Measurements from ENCODE around the gene METRNL. TPM values are rescaled to one million over a fixed set of nuclear protein-coding genes. Genes with fewer than 3 reads are reported as not detected.
"Not testable (repeated sequence)": the region's sequence is repeated elsewhere in the genome, so short reads cannot be mapped to it uniquely, and the experiment has no call there.

The METRNL gene
- total RNA-seq, 4 donors from 2014 or later: 25.0 to 44.4 (median 35.8) TPM

DNA sequence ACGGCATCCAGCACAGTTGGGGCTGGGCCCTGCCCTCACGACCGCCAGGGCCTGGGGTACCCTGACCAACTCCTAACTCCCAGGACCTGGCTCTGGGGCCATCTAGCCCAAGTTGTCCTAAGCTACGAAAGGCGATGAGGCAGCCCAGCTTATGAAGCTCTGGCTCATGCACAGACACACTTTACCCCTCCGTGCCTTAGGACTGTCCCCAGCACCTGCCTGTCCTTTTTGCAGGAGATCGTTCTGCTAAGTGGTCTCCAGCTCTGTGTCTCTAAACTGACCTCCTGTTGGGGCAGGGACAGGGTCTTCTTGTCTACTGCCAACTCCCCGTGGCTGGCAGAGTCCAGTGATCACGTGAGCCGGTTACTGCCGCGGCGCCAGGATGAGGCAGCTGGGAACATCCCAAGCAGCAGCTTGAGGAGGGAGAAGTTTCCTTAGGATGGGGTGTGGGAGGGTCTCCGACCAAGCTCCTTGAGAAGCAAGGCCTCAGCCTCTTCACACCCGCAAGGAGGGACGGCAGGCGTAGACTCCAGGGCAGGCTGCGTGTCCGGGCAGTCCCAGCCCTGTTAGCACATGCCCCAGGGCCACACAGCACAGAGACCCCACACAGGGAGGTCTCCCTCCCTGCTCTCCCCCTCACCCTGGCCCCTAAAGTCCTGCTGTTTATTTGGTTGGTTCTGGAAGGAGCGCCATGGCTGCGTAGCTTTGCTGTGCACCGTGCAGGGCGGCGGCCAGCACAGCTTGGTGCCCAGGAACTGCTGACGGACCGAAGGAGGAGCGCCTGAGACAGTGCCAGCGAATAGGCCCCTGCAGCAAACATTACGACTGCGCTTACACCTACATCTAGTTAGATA, 16.4 kb upstream of the METRNL start:
- TF ChIP-seq, protein P1, sequence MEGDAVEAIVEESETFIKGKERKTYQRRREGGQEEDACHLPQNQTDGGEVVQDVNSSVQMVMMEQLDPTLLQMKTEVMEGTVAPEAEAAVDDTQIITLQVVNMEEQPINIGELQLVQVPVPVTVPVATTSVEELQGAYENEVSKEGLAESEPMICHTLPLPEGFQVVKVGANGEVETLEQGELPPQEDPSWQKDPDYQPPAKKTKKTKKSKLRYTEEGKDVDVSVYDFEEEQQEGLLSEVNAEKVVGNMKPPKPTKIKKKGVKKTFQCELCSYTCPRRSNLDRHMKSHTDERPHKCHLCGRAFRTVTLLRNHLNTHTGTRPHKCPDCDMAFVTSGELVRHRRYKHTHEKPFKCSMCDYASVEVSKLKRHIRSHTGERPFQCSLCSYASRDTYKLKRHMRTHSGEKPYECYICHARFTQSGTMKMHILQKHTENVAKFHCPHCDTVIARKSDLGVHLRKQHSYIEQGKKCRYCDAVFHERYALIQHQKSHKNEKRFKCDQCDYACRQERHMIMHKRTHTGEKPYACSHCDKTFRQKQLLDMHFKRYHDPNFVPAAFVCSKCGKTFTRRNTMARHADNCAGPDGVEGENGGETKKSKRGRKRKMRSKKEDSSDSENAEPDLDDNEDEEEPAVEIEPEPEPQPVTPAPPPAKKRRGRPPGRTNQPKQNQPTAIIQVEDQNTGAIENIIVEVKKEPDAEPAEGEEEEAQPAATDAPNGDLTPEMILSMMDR (IDR thresholded peaks at IDR 0.05): no peak
- no peak for TF ChIP-seq POLR2A (IDR thresholded peaks at IDR 0.05)
- no peak overlapping the region for H3K4me3 ChIP-seq
- peak; percentile 15 to 23 for DNase-seq
- H3K36me3 ChIP-seq: no peaks in the 10 kb centered on the region
- H3K4me1 ChIP-seq: no peaks in the 10 kb centered on the region
- H3K9me3 ChIP-seq: no peaks in the 10 kb centered on the region
- H3K27ac ChIP-seq: no peak overlapping the region
- intact Hi-C loops (cut with DNase I; ENCODE audit: low total_unique reads): no loop called here
- H3K27me3 ChIP-seq: no peaks in the 10 kb centered on the region

DNA sequence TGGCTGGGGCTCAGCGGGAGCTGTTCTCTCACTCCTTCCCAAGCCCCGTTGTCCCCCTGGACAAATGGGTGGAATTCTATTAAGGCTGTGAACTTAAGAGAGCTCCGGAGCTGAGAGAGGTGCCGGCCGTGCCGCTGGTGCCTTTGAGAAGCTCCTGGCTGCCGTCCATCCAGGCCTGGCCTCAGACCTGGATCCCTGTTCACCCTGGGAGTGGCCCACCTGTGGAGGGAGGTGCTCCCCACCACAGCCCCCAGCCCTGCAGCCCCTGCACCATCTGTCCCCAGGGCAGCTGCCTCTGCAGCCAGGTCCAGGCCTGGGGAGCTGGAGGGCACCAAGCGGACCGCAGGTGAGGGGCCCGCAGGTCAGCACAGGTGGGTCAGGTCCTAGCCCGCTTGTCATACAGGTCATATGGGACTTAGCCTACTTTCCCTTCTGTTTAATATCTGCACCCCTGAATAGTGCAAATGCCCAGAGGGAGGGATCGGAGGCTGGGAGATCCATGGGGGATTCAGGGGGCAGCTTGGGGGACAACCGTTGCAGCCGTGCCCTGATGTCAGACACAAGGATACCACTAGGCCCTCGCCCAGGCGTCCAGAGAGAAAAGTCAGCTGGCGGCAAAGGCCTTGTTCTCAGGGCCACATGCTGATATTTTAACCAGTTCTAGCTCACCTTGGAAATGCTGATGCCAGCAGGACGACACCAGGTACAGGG, 15.2 kb upstream of the METRNL start:
- H3K4me1 ChIP-seq: no peaks in the 10 kb centered on the region
- no peaks in the 10 kb centered on the region for H3K9me3 ChIP-seq
- intact Hi-C loops (cut with DNase I; ENCODE audit: low total_unique reads): no loop called here
- TF ChIP-seq, protein P1 (IDR thresholded peaks at IDR 0.05): no peak
- no peak for TF ChIP-seq POLR2A (IDR thresholded peaks at IDR 0.05)
- H3K27me3 ChIP-seq: no peaks in the 10 kb centered on the region
- no peak overlapping the region for H3K4me3 ChIP-seq
- no peak overlapping the region for H3K27ac ChIP-seq
- no peaks in the 10 kb centered on the region for H3K36me3 ChIP-seq
- peak; percentile 8 to 10 for DNase-seq

DNA sequence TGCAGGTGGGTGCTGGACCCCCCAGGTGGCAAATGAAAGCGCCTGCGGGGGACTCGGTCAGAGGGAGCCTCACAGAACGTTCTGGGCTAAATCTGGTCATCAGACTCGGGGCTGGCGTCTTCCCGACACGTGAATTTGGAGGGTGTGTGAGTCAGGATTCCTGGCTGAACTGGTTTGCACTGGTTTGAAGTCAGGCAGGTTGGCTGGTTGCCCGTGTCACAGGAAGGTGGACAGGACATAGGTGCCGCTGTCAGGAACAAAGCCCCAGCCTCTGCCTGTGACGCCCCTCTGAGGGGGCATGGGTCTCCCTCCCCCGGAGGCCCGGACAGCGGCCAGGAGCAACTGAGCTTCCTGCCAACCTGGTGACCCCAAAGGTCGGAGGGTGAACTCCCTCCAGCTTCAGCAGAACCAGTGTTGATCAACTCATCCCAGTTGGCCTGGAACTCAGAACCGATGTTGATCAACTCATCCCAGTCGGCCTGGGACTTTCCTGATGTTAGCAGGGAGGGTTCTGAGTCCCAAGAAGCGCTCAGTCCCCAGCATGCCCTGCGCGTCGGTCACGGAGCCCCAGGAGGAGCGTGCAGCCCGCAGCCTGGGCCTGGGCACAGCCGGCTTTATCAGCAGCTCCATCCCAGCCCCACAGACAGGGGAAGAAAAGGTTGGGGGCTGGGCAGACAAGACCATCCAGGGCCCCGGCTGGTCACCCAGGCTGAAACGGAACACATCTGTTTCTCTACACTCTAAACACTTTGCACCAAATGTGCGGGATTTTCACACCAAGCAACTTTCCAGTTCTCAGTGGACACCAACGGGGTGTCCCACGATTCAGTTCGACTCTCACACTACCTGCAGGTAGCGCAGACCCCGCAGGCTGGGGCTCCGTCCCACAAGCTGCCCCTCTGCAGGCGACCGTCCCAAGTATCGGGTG, 14.4 kb upstream of the METRNL start:
- DNase-seq: peak; percentile 28 to 30
- intact Hi-C loops (cut with DNase I; ENCODE audit: low total_unique reads): no loop called here
- Histone ChIP-seq H3K27me3 (no peaks in the 10 kb centered on the region), H3K27ac (no peak overlapping the region), H3K4me1 (no peaks in the 10 kb centered on the region), H3K9me3 (no peaks in the 10 kb centered on the region), H3K36me3 (no peaks in the 10 kb centered on the region), H3K4me3 (no peak overlapping the region)
- TF ChIP-seq POLR2A (IDR thresholded peaks at IDR 0.05): no peak
- TF ChIP-seq, protein P1 (IDR thresholded peaks at IDR 0.05): no peak

DNA sequence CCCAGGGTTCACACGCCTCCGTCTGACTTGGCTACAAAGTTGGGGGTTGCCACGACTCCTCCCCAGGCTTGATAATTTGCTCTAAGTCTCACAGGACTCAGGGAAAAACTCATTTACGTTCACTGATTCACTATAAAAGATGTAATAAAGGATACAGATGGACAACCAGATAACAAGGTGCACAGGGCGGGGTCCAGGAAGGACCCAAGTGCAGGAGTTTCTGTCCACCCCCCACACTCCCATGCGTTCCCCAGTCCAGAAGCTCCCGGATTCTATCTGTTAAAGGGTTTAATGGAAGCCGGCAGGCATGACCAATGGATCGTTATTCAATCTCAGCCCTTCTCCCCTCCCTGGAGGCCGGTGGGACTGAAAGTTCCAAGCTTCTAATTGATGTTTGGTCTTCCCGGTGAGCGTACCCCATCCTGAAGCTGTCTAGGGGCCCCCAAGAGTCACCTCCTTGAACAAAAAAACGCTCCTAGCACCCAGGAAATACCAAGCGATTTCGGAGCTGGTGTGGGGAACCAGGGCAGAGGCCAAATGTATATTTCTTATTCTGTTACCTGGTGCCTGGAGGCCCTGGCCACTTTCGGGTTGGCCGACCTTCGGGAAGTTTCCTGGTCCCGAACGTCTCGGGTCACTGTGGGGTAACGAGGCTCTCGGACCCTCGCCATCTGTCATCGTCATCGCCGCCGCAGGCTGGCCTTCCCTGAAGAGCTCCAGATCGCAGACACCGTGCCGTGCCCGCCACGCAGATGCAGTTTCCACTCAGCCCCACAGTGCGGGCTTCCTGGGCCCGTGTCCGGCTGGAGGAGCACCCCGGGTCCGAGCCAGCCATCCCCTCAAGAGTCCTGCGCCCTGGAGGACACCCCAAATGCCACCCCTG, 13.5 kb upstream of the METRNL start:
- Histone ChIP-seq H3K4me1 (no peaks in the 10 kb centered on the region), H3K4me3 (no peak overlapping the region), H3K36me3 (no peaks in the 10 kb centered on the region), H3K9me3 (no peaks in the 10 kb centered on the region), H3K27me3 (no peaks in the 10 kb centered on the region), H3K27ac (no peak overlapping the region)
- DNase-seq: peak; percentile 9 to 12
- TF ChIP-seq, protein P1 (IDR thresholded peaks at IDR 0.05): no peak
- TF ChIP-seq POLR2A (IDR thresholded peaks at IDR 0.05): no peak
- intact Hi-C loops (cut with DNase I; ENCODE audit: low total_unique reads): no loop called here

DNA sequence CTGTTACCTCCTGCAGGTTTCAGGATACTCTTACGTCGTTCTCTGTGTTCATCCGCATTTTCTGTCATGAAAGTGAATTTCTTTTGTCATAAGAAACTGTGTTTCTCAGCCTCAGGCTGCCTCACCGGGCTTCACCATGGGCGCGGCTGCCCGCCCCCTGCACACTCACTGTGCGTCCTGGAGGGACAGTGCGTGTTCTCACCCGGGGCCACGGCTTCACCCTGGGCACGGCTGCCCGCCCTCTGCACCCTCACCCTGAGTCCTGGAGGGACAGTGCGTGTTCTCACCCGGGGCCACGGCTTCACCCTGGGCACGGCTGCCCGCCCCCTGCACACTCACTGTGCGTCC, 12.9 kb upstream of the METRNL start:
- intact Hi-C loops (cut with DNase I; ENCODE audit: low total_unique reads); DNase-seq: not testable (repeated sequence)

More for the DNA sequence above, 12.9 kb upstream of the METRNL start:
- H3K4me3 ChIP-seq, H3K27ac ChIP-seq, H3K9me3 ChIP-seq, H3K27me3 ChIP-seq, H3K36me3 ChIP-seq, H3K4me1 ChIP-seq: not testable (repeated sequence)

Measured in uterus (tissue), 4 donors.